ENCODE data around the gene GABRB3.
A peak's percentile ranks its signal among the peaks of the same experiment; 100 is the strongest.

- TF ChIP-seq POLR2A (IDR thresholded peaks at IDR 0.05; ENCODE audit: control extremely low read depth in 1 of 2, low read depth in 2 of 2, low read length in 2 of 2), result no peak
- no peak for TF ChIP-seq POLR2AphosphoS5 (IDR thresholded peaks at IDR 0.05; ENCODE audit: low read depth, low read length)
- no peak for TF ChIP-seq CTCF (IDR thresholded peaks at IDR 0.05; ENCODE audit: control extremely low read depth in 1 of 3, insufficient read depth in 1 of 3, low read depth in 1 of 3, low read length in 3 of 3)
- no peak for TF ChIP-seq MAX (IDR thresholded peaks at IDR 0.05)
- TF ChIP-seq BCL11A (IDR thresholded peaks at IDR 0.05; ENCODE audit: low read depth in 2 of 2, low read length in 2 of 2), result no peak
- TF ChIP-seq USF2 (IDR thresholded peaks at IDR 0.05; ENCODE audit: low read length), result no peak
- no peak for TF ChIP-seq CBX5 (IDR thresholded peaks at IDR 0.05; ENCODE audit: low read depth, low read length)
- no peak for TF ChIP-seq SRF (IDR thresholded peaks at IDR 0.05; ENCODE audit: low read depth, low read length)
- peak; percentile 74 for TF ChIP-seq ATF3 (IDR thresholded peaks at IDR 0.05; ENCODE audit: insufficient read depth, low read depth, low read length)
- TF ChIP-seq EZH2 (IDR thresholded peaks at IDR 0.05; ENCODE audit: low read depth, low read length, severe bottlenecking), result no peak
Measured at GRCh38 chr15:26690778-26691177, 82.1 kb downstream of the GABRB3 start.

Measured in H1 (cell line).